ENCODE data around the gene MSRB1.
"Not testable (repeated sequence)": the region's sequence is repeated elsewhere in the genome, so short reads cannot be mapped to it uniquely, and the experiment has no call there.

MSRB1 gene

GRCh38 chr16:1923299-1924034, 19.5 kb downstream of the MSRB1 start:
- in situ Hi-C loops (cut with MboI; ENCODE audit: low pct_unique_long_range_greater_than_20kb, low sequenced_read_pairs) = no loop called here
- DNase-seq = no peak

- DNase-seq = no peak
- in situ Hi-C loops (cut with MboI; ENCODE audit: low pct_unique_long_range_greater_than_20kb, low sequenced_read_pairs) = no loop called here
Observed at GRCh38 chr16:1922357-1922756, 20.6 kb downstream of the MSRB1 start.

- in situ Hi-C loops (cut with MboI; ENCODE audit: low pct_unique_long_range_greater_than_20kb, low sequenced_read_pairs) = no loop called here
- peak; percentile 63 for DNase-seq
Observed at GRCh38 chr16:1920727-1921171, 22.2 kb downstream of the MSRB1 start.

GRCh38 chr16:1920122-1920521, 22.9 kb downstream of the MSRB1 start:
- in situ Hi-C loops (cut with MboI; ENCODE audit: low pct_unique_long_range_greater_than_20kb, low sequenced_read_pairs) = not testable (repeated sequence)

GRCh38 chr16:1919327-1919998, 23.5 kb downstream of the MSRB1 start:
- no peak for DNase-seq
- in situ Hi-C loops (cut with MboI; ENCODE audit: low pct_unique_long_range_greater_than_20kb, low sequenced_read_pairs) = no loop called here

More at GRCh38 chr16:1920122-1920521, 22.9 kb downstream of the MSRB1 start:
- not testable (repeated sequence) for DNase-seq

- DNase-seq = no peak
- in situ Hi-C loops (cut with MboI; ENCODE audit: low pct_unique_long_range_greater_than_20kb, low sequenced_read_pairs) = no loop called here
Observed at GRCh38 chr16:1918351-1919326, 24.4 kb downstream of the MSRB1 start, which contains the start of gene HS3ST6. HS3ST6 (minus strand) TSS chr16:1918415; CDS start chr16:1918323, 92 bp downstream.

- no peak for DNase-seq
- in situ Hi-C loops (cut with MboI; ENCODE audit: low pct_unique_long_range_greater_than_20kb, low sequenced_read_pairs) = no loop called here
Observed at GRCh38 chr16:1917665-1918350, 25.2 kb downstream of the MSRB1 start.

GRCh38 chr16:1917056-1917664, 25.8 kb downstream of the MSRB1 start:
- in situ Hi-C loops (cut with MboI; ENCODE audit: low pct_unique_long_range_greater_than_20kb, low sequenced_read_pairs) = no loop called here
- no peak for DNase-seq

GRCh38 chr16:1916640-1916990, 26.4 kb downstream of the MSRB1 start:
- in situ Hi-C loops (cut with MboI; ENCODE audit: low pct_unique_long_range_greater_than_20kb, low sequenced_read_pairs) = no loop called here
- no peak for DNase-seq

- DNase-seq = no peak
- in situ Hi-C loops (cut with MboI; ENCODE audit: low pct_unique_long_range_greater_than_20kb, low sequenced_read_pairs) = no loop called here
Observed at GRCh38 chr16:1915732-1916639, 27.0 kb downstream of the MSRB1 start.

- in situ Hi-C loops (cut with MboI; ENCODE audit: low pct_unique_long_range_greater_than_20kb, low sequenced_read_pairs) = no loop called here
- DNase-seq = no peak
Observed at GRCh38 chr16:1914988-1915387, 28.0 kb downstream of the MSRB1 start.

- in situ Hi-C loops (cut with MboI; ENCODE audit: low pct_unique_long_range_greater_than_20kb, low sequenced_read_pairs) = no loop called here
- no peak for DNase-seq
Observed at GRCh38 chr16:1914084-1914608, 28.9 kb downstream of the MSRB1 start.

- DNase-seq = no peak
- in situ Hi-C loops (cut with MboI; ENCODE audit: low pct_unique_long_range_greater_than_20kb, low sequenced_read_pairs) = no loop called here
Observed at GRCh38 chr16:1913327-1914083, 29.5 kb downstream of the MSRB1 start.

- in situ Hi-C loops (cut with MboI; ENCODE audit: low pct_unique_long_range_greater_than_20kb, low sequenced_read_pairs) = no loop called here
Observed at GRCh38 chr16:1912215-1912543, 30.8 kb downstream of the MSRB1 start.

GRCh38 chr16:1911467-1912214, 31.4 kb downstream of the MSRB1 start:
- no peak for DNase-seq
- in situ Hi-C loops (cut with MboI; ENCODE audit: low pct_unique_long_range_greater_than_20kb, low sequenced_read_pairs) = no loop called here

More at GRCh38 chr16:1912215-1912543, 30.8 kb downstream of the MSRB1 start:
- no peak for DNase-seq

- no peak for DNase-seq
Observed at GRCh38 chr16:1909561-1910231, 33.3 kb downstream of the MSRB1 start.

More at GRCh38 chr16:1909561-1910231, 33.3 kb downstream of the MSRB1 start:
- in situ Hi-C loops (cut with MboI; ENCODE audit: low pct_unique_long_range_greater_than_20kb, low sequenced_read_pairs) = no loop called here

All from KBM-7 (cell line).